GM23338 (cell line): ENCODE data around the gene CNTROB.

Experiments
- CREB1 ChIP-seq: fragments of 250-450 bp; sonication (Bioruptor Pico); IDR thresholded peaks from 2 replicates; pipeline ENCODE4 v1.5.0; 2020; ENCODE audit warnings: low read depth, mild to moderate bottlenecking, moderate library complexity
- EZH2 ChIP-seq: fragments of 200-600 bp; sonication (generic); IDR thresholded peaks from one replicate; pipeline ENCODE4 v1.8.0; 2017; ENCODE audit warnings: antibody characterized with exemption, mild to moderate bottlenecking, low read depth; ENCODE audit not compliant: unreplicated experiment
- EZH2phosphoT487 ChIP-seq: fragments of 200-600 bp; sonication (generic); IDR thresholded peaks from one replicate; pipeline ENCODE4 v1.8.1; 2018; ENCODE audit warnings: antibody characterized with exemption; ENCODE audit not compliant: unreplicated experiment
- JUNB ChIP-seq: IDR thresholded peaks from one replicate; pipeline ENCODE4 v1.6.1; 2016; ENCODE audit warnings: antibody characterized with exemption; ENCODE audit not compliant: unreplicated experiment
- POLR2AphosphoS5 ChIP-seq: IDR thresholded peaks from 2 replicates; pipeline ENCODE4 v1.6.1; 2016; ENCODE audit warnings: antibody characterized with exemption, low read depth
- STAT1 ChIP-seq: IDR thresholded peaks from one replicate; pipeline ENCODE4 v1.6.1; 2016; ENCODE audit warnings: antibody characterized with exemption; ENCODE audit not compliant: unreplicated experiment
- TF ChIP-seq, protein P1 (sequence below), 2 experiments: fragments of 200-600 bp in 1 of 2; sonication (generic) in 1 of 2; conservative IDR thresholded peaks; 2 replicates each; pipeline versions ENCODE4 v1.5.1 to v1.6.1; 2016 to 2017; ENCODE audit warnings: antibody characterized with exemption in 2 of 2, low read depth in 2 of 2, mild to moderate bottlenecking in 2 of 2, moderate library complexity in 1 of 2
- TF ChIP-seq, protein P2 (sequence below): fragments of 250-450 bp; sonication (Bioruptor Pico); IDR thresholded peaks from 2 replicates; pipeline ENCODE4 v1.5.0; 2020; ENCODE audit warnings: mild to moderate bottlenecking, moderate library complexity

GRCh38 chr17:7932483-7932891 lies 481 bp downstream of the CNTROB start:
- TF ChIP-seq, protein P1, sequence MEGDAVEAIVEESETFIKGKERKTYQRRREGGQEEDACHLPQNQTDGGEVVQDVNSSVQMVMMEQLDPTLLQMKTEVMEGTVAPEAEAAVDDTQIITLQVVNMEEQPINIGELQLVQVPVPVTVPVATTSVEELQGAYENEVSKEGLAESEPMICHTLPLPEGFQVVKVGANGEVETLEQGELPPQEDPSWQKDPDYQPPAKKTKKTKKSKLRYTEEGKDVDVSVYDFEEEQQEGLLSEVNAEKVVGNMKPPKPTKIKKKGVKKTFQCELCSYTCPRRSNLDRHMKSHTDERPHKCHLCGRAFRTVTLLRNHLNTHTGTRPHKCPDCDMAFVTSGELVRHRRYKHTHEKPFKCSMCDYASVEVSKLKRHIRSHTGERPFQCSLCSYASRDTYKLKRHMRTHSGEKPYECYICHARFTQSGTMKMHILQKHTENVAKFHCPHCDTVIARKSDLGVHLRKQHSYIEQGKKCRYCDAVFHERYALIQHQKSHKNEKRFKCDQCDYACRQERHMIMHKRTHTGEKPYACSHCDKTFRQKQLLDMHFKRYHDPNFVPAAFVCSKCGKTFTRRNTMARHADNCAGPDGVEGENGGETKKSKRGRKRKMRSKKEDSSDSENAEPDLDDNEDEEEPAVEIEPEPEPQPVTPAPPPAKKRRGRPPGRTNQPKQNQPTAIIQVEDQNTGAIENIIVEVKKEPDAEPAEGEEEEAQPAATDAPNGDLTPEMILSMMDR (conservative IDR thresholded peaks at IDR 0.05; ENCODE audit: low read depth in 2 of 2) = no peak
- TF ChIP-seq POLR2AphosphoS5 (no peak), EZH2phosphoT487 (no peak), EZH2 (no peak), CREB1 (no peak), JUNB (no peak), STAT1 (no peak)
- TF ChIP-seq, protein P2, sequence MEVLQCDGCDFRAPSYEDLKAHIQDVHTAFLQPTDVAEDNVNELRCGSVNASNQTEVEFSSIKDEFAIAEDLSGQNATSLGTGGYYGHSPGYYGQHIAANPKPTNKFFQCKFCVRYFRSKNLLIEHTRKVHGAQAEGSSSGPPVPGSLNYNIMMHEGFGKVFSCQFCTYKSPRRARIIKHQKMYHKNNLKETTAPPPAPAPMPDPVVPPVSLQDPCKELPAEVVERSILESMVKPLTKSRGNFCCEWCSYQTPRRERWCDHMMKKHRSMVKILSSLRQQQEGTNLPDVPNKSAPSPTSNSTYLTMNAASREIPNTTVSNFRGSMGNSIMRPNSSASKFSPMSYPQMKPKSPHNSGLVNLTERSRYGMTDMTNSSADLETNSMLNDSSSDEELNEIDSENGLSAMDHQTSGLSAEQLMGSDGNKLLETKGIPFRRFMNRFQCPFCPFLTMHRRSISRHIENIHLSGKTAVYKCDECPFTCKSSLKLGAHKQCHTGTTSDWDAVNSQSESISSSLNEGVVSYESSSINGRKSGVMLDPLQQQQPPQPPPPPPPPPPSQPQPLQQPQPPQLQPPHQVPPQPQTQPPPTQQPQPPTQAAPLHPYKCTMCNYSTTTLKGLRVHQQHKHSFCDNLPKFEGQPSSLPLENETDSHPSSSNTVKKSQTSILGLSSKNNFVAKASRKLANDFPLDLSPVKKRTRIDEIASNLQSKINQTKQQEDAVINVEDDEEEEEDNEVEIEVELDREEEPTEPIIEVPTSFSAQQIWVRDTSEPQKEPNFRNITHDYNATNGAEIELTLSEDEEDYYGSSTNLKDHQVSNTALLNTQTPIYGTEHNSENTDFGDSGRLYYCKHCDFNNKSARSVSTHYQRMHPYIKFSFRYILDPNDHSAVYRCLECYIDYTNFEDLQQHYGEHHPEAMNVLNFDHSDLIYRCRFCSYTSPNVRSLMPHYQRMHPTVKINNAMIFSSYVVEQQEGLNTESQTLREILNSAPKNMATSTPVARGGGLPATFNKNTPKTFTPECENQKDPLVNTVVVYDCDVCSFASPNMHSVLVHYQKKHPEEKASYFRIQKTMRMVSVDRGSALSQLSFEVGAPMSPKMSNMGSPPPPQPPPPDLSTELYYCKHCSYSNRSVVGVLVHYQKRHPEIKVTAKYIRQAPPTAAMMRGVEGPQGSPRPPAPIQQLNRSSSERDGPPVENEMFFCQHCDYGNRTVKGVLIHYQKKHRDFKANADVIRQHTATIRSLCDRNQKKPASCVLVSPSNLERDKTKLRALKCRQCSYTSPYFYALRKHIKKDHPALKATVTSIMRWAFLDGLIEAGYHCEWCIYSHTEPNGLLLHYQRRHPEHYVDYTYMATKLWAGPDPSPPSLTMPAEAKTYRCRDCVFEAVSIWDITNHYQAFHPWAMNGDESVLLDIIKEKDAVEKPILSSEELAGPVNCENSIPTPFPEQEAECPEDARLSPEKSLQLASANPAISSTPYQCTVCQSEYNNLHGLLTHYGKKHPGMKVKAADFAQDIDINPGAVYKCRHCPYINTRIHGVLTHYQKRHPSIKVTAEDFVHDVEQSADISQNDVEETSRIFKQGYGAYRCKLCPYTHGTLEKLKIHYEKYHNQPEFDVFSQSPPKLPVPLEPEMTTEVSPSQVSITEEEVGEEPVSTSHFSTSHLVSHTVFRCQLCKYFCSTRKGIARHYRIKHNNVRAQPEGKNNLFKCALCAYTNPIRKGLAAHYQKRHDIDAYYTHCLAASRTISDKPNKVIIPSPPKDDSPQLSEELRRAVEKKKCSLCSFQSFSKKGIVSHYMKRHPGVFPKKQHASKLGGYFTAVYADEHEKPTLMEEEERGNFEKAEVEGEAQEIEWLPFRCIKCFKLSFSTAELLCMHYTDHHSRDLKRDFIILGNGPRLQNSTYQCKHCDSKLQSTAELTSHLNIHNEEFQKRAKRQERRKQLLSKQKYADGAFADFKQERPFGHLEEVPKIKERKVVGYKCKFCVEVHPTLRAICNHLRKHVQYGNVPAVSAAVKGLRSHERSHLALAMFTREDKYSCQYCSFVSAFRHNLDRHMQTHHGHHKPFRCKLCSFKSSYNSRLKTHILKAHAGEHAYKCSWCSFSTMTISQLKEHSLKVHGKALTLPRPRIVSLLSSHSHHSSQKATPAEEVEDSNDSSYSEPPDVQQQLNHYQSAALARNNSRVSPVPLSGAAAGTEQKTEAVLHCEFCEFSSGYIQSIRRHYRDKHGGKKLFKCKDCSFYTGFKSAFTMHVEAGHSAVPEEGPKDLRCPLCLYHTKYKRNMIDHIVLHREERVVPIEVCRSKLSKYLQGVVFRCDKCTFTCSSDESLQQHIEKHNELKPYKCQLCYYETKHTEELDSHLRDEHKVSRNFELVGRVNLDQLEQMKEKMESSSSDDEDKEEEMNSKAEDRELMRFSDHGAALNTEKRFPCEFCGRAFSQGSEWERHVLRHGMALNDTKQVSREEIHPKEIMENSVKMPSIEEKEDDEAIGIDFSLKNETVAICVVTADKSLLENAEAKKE = no peak
